Loucy (cell line): ENCODE data around the gene TSHZ2.

Experiments used
- H2AFZ ChIP-seq: fragments of 200-600 bp; sonication (generic); 2 replicates; pipeline ENCODE4 v1.6.0; 2016; ENCODE audit warnings: antibody characterized with exemption, mild to moderate bottlenecking, low read length, moderate library complexity
- H3F3A ChIP-seq: fragments of 200-600 bp; 2 replicates; pipeline ENCODE4 v1.6.0; 2016; ENCODE audit warnings: antibody characterized with exemption, low read depth, mild to moderate bottlenecking
- H3K27me3 ChIP-seq: fragments of 200-600 bp; sonication (generic); 2 replicates; pipeline ENCODE4 v1.6.1; 2014; ENCODE audit warnings: low read length, mild to moderate bottlenecking; ENCODE audit not compliant: insufficient read depth, poor library complexity, severe bottlenecking
- H3K36me3 ChIP-seq: fragments of 200-600 bp; sonication (generic); 2 replicates; pipeline ENCODE4 v1.6.1; 2016; ENCODE audit warnings: low read length; ENCODE audit not compliant: insufficient read depth
- H3K4me1 ChIP-seq: fragments of 200-600 bp; sonication (generic); 2 replicates; pipeline ENCODE4 v1.5.1; 2014; ENCODE audit warnings: low read length, mild to moderate bottlenecking; ENCODE audit not compliant: insufficient read depth, poor library complexity, severe bottlenecking
- H3K4me2 ChIP-seq: fragments of 200-600 bp; sonication (generic); 2 replicates; pipeline ENCODE4 v1.6.0; 2014; ENCODE audit warnings: antibody characterized with exemption, low read length, low read depth, mild to moderate bottlenecking; ENCODE audit not compliant: poor library complexity, severe bottlenecking
- H3K4me3 ChIP-seq: fragments of 200-600 bp; sonication (generic); 2 replicates; pipeline ENCODE4 v1.5.1; 2014; ENCODE audit warnings: low read length, mild to moderate bottlenecking, mixed read lengths; ENCODE audit not compliant: poor library complexity, severe bottlenecking
- H3K79me2 ChIP-seq: fragments of 200-600 bp; sonication (generic); 2 replicates; pipeline ENCODE4 v1.6.1; 2014; ENCODE audit warnings: low read length; ENCODE audit not compliant: insufficient read depth
- H3K9ac ChIP-seq: fragments of 200-600 bp; sonication (generic); 2 replicates; pipeline ENCODE4 v1.6.0; 2014; ENCODE audit warnings: mild to moderate bottlenecking, low read depth, low read length, moderate library complexity; ENCODE audit not compliant: poor library complexity, severe bottlenecking
- H3K9me2 ChIP-seq: fragments of 200-600 bp; sonication (generic); replicated peaks from 2 replicates; pipeline ENCODE4 v1.6.1; 2016; ENCODE audit warnings: low read depth, low read length, mixed read lengths
- H3K9me3 ChIP-seq: fragments of 200-600 bp; sonication (generic); 2 replicates; pipeline ENCODE4 v1.6.1; 2014; ENCODE audit warnings: mild to moderate bottlenecking, antibody characterized with exemption, low read length, low read depth; ENCODE audit not compliant: insufficient read depth
- H4K20me1 ChIP-seq: fragments of 200-600 bp; sonication (generic); 2 replicates; pipeline ENCODE4 v1.6.0; 2014; ENCODE audit warnings: antibody characterized with exemption, low read length, mild to moderate bottlenecking; ENCODE audit not compliant: insufficient read depth, poor library complexity, severe bottlenecking
- EZH2phosphoT487 ChIP-seq: fragments of 200-600 bp; IDR thresholded peaks from 2 replicates; pipeline ENCODE4 v1.6.1; 2018; ENCODE audit warnings: antibody characterized with exemption, mild to moderate bottlenecking, moderate library complexity, borderline replicate concordance
- TF ChIP-seq, protein P1 (sequence below): fragments of 200-600 bp; sonication (generic); conservative IDR thresholded peaks from 2 replicates; pipeline ENCODE4 v1.5.1; 2014; ENCODE audit warnings: mild to moderate bottlenecking, antibody characterized with exemption, low read length

TSHZ2 gene

DNA sequence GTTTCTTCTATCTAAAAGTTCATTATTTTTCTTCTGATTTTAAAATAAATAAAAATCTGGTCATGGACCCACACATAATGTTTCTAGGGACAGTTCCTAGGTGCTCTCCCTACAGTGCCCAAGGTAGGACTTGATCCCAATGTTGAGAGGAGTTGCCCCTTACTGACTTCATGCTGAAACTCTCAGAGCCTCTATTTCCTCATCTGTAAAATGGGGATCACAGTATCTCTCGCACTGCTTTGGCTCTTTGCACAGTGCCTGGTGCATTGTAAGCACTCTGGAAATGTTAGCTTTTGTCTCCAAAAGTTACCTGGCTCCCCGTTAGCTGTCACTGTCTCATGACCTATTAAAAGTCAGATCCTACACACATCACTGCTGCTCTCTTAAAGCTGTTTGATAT is 205.5 kb downstream of the TSHZ2 start:
- Histone ChIP-seq H3K9ac (no peak overlapping the region), H3K79me2 (no peaks in the 10 kb centered on the region), H3K4me3 (no peak overlapping the region), H3K27me3 (no peaks in the 10 kb centered on the region), H2AFZ (no peak overlapping the region), H3F3A (no peaks in the 10 kb centered on the region), H3K4me2 (no peak overlapping the region), H3K9me2 (no peaks in the 10 kb centered on the region), H3K9me3 (no peaks in the 10 kb centered on the region), H4K20me1 (no peaks in the 10 kb centered on the region), H3K36me3 (no peaks in the 10 kb centered on the region), H3K4me1 (no peaks in the 10 kb centered on the region)
- TF ChIP-seq EZH2phosphoT487: no peak
- TF ChIP-seq, protein P1, sequence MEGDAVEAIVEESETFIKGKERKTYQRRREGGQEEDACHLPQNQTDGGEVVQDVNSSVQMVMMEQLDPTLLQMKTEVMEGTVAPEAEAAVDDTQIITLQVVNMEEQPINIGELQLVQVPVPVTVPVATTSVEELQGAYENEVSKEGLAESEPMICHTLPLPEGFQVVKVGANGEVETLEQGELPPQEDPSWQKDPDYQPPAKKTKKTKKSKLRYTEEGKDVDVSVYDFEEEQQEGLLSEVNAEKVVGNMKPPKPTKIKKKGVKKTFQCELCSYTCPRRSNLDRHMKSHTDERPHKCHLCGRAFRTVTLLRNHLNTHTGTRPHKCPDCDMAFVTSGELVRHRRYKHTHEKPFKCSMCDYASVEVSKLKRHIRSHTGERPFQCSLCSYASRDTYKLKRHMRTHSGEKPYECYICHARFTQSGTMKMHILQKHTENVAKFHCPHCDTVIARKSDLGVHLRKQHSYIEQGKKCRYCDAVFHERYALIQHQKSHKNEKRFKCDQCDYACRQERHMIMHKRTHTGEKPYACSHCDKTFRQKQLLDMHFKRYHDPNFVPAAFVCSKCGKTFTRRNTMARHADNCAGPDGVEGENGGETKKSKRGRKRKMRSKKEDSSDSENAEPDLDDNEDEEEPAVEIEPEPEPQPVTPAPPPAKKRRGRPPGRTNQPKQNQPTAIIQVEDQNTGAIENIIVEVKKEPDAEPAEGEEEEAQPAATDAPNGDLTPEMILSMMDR: no peak

DNA sequence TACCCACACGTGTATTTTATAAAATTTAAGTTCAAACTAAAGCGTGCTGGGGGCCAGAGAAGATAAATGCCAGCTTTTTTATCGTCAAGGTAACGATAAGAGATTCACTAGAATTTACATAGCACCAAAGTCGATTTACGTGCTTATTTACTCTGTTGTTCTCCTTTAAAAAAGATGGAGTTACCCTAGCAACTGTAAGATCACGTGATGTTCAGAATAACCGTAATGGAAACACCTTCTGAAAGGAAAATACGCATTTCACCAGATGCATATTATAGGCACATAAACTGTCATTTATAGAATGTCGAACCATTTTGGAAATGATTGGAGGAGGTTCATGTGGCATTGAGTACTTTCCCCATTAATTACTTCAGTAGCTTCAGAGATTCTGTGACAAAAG is 207.6 kb downstream of the TSHZ2 start:
- TF ChIP-seq, protein P1: no peak
- no peak for TF ChIP-seq EZH2phosphoT487
- H4K20me1 ChIP-seq: no peaks in the 10 kb centered on the region

GRCh38 chr20:53180928-53181362 is 208.8 kb downstream of the TSHZ2 start:
- Histone ChIP-seq H3K36me3 (no peaks in the 10 kb centered on the region), H3K4me3 (no peak overlapping the region), H3K4me2 (no peak overlapping the region), H3K4me1 (no peaks in the 10 kb centered on the region), H3K9me3 (no peaks in the 10 kb centered on the region), H3K79me2 (no peaks in the 10 kb centered on the region), H3F3A (no peaks in the 10 kb centered on the region), H3K9me2 (no peaks in the 10 kb centered on the region), H3K27me3 (no peaks in the 10 kb centered on the region), H4K20me1 (no peaks in the 10 kb centered on the region), H3K9ac (no peak overlapping the region), H2AFZ (no peak overlapping the region)
- no peak for TF ChIP-seq EZH2phosphoT487
- TF ChIP-seq, protein P1: no peak

More for the DNA sequence above, 207.6 kb downstream of the TSHZ2 start:
- Histone ChIP-seq H3K4me1 (no peaks in the 10 kb centered on the region), H3K79me2 (no peaks in the 10 kb centered on the region), H3F3A (no peaks in the 10 kb centered on the region), H3K4me3 (no peak overlapping the region), H3K27me3 (no peaks in the 10 kb centered on the region), H3K4me2 (no peak overlapping the region), H3K9me2 (no peaks in the 10 kb centered on the region), H3K36me3 (no peaks in the 10 kb centered on the region), H3K9me3 (no peaks in the 10 kb centered on the region), H2AFZ (no peak overlapping the region), H3K9ac (no peak overlapping the region)
